Smooth muscle cell of the coronary artery (primary cell): ENCODE results near the gene PHIP. TPM values are rescaled to one million over a fixed set of nuclear protein-coding genes. Genes with fewer than 3 reads are reported as not detected.

Experiments
- total RNA-seq: library from RNA; depleted of rRNA; stranded (reverse); fragments of >200 nt; gene quantifications from 2 replicates; pipeline ENCODE4 v1.2.3, GENCODE V29; 2014; ENCODE audit warnings: low replicate concordance

Gene PHIP
- total RNA-seq, result 10.1 and 16.3 TPM in 2 replicates

DNA sequence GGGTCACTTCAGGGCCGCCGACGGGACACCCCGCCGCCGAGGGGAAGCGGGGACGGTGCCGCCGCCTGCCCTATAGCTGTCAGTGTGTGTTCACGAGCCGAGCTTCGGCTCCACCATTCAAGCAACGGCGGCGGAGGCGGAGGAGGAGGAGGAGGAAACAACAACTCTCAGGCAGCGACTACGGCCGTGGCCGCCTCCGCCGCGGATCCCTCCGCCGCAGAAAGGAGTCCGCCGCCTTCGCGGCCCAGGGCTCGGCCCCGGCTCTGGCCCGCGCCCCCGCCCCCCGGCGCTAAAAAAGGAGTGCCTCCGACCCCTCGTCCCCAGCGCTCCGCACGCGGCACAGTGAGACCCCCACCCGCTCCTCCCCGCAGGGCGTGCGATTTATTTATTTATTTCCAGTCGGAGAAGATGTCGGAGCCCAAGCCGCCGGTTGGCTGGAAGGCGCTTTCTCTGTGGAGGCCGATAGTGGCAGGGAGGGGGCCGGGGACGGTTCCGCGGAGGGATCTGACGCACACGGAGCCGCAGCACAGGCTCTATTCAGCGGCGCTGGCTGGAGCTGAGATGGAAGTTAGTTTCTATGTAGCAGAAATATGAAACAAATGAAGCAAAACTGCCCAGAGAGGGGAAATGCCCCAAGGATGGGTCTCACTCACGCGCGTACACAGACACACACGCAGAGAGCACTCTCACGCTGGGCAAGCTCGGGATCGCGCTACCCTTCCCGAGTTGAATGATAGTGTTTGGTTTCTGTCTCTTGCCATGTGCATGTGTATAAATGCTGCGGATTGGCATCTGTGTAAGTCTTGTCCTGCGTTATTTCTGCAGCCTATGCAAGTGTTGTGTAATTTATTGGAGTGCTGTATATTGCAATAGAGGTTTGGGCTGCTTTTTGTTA, at the start of gene PHIP:
PHIP (minus strand) TSS at position 180 of the 895 bp plus-strand sequence. CDS start 186 bp downstream, outside the sequence.

Other genes with a start within 250 kb of the PHIP start
- gene IRAK1BP1, start 210.7 kb downstream of the PHIP start, total RNA-seq, result 1.6 and 2.2 TPM in 2 replicates
- 12.8 and 54.4 TPM in 2 replicates for gene HMGN3, start 156.4 kb upstream of the PHIP start, total RNA-seq